Limb (tissue), 2 donors: ENCODE measurements around the gene MAPK14.
A peak's percentile ranks its signal among the peaks of the same experiment; 100 is the strongest.

Experiments
- DNase-seq, 2 donors: peaks; one replicate each; pipeline ENCODE4 v3.0.0-alpha.2; 2016; ENCODE audit errors: extremely low spot score in 2 of 2

MAPK14 gene

DNA sequence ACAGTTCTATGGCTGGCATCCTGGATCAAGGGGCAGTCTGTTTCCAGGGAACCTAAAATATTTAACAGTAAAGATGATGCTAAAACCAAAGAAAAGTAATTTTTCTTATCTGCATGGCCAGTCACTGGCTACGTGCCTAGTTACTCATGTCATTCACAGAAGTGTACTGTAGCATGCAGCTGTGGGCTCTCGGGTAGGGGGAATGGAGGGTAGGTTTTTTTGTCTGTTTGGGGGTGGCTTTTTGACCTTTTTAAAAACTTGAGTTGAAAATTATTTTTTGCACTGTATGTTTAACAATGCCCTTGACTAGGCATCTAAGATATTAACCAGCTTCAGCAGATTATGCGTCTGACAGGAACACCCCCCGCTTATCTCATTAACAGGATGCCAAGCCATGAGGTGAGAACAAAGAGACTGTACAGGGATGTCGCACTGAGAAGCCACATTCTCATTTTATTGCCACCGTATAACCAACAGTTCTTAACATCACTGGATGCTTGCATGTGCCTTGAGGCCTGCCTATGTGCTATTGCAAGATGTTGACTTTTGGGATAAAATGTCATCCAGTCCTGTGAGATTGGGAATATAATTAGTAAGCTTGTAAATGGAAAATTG is 72.4 kb downstream of the MAPK14 start:
- DNase-seq, result no peak

DNA sequence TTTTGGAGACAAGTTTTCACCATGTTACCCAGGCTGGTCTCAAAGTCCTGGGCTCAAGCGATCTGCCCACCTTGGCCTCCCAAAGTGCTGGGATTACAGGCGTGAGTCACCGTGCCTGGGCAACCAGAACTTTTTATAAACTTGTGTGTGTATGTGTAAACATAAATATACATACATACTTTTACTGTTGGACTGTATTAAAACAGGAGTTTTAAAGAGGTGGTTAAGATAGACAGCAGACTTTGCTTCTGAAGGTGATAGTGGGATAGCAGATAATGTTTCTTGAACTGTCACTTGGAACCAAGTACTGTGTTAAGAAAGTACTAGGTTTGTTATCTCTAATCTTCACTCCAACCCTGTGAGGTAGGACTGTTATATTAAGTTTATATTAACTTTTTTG is 74.1 kb downstream of the MAPK14 start:
- no peak for DNase-seq

DNA sequence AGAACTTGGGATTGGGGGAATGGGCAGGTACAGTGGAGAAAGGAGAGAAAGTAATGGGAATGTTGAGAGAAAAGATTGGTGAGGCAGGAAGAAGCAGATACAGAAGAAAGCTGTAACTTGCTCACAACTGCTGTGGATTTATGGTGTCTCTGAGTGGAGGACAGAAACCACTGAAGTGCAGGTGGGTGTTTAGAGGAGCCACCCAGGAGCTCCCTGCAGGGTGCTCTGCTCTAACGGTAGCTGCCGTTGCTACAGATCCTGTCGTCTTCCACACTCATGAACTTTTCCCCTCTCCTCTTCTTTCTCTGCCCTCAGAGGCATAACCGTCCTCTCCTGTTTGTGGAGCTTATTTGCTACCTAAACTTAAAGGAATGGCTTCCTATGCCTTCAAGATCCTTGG is 75.2 kb downstream of the MAPK14 start:
- DNase-seq, result no peak

DNA sequence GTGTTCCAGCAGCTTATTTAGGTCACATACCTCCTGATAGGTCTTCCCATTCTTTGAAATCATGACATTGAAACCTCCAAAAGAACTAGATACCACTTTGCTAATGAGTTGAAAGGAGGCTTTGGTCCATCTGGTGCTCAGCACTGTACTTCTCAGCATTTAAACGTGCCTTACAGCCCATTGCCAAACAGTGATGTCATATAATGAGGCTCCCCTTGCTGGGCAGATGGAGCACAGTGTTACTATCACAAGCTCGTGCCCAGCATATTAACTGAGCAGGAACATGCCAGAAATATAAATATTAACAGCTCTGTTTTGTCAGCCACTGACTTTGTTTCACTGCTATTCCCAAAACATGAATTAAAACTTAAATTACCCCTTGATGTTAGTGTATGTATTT is 77.2 kb downstream of the MAPK14 start:
- peak in 1 of 2 donors; percentile 21 for DNase-seq

DNA sequence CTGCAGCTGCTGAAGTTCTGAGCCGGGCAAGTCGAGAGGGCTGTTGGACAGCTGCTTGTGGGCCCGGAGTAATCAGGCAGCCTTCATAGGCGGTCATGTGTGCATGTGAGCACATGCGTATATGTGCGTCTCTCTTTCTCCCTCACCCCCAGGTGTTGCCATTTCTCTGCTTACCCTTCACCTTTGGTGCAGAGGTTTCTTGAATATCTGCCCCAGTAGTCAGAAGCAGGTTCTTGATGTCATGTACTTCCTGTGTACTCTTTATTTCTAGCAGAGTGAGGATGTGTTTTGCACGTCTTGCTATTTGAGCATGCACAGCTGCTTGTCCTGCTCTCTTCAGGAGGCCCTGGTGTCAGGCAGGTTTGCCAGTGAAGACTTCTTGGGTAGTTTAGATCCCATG is 81.5 kb downstream of the MAPK14 start:
- no peak for DNase-seq

DNA sequence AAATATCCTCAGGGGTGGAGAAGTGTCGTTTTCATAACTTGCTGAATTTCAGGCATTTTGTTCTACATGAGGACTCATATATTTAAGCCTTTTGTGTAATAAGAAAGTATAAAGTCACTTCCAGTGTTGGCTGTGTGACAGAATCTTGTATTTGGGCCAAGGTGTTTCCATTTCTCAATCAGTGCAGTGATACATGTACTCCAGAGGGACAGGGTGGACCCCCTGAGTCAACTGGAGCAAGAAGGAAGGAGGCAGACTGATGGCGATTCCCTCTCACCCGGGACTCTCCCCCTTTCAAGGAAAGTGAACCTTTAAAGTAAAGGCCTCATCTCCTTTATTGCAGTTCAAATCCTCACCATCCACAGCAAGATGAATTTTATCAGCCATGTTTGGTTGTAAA is 82.4 kb downstream of the MAPK14 start:
- DNase-seq, result no peak

DNA sequence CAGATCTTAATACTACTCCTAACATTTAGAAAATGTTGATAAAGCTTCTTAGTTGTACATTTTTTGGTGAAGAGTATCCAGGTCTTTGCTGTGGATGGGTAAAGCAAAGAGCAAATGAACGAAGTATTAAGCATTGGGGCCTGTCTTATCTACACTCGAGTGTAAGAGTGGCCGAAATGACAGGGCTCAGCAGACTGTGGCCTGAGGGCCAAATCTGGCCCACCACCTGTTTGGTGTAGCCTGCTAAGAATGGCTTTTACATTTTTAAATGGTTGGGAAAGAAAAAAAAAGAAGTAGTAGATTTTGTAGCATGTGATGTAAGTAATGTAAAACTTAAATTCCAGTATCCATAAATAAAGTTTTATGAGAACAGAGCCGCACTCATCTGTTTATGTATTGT is 83.3 kb downstream of the MAPK14 start:
- DNase-seq, result no peak

DNA sequence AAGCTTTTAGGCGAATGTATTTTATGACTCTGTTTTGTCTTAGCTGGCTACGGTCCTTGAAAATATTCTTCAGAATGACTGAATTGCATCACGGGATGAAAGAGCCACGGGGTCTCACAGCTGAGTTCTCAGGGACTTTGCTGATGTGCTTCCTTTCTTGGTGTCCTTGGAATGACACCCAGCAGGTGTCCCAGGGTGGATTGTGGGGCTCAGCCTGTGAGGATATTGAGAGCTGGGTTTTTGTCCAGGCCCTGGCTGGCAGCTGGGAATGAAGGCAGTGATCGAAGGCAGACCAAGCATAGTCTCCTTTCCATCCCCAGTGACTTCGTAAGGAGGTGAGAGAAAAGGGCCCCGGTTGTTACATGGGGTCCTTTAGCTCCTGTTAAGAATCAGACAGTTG is 83.9 kb downstream of the MAPK14 start:
- DNase-seq, result no peak

DNA sequence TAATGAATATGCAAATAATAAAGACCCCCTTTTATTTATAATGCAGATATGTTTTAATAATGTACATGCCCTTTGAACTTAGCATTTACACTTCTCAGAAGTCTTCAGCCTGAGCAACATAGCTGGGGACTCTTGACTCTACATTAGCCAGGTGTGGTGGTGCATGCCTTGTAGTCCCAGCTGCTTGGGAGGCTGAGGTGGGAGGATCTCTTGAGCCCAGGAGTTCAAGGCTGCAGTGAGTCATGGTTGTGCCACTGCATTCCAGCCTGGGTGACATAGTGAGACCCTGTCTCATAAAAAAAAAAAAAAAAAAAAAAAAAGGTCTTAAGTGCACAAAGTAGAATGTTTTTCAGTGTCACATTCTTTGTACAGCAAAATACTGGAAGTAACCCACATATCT is 85.4 kb downstream of the MAPK14 start:
- DNase-seq, result no peak

DNA sequence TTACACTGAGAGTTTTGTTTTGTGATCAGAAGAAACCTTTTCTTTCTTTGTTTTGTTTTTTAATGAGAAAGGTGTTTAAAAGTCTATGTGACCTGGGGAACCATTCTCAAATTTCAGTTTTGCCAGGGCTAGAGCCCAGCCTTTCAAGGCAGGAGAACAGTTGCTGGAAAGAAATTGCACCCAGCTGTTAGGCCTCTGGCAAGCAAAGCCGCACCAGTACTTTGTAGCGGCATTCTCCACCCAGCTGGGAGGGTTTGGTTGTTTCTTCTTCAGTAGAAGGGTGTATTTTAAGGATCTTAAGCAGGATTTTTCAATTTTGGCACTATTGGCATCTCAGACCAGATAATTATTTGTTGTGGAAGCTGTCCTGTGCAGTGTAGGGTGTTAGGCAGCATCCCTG is 86.1 kb downstream of the MAPK14 start:
- no peak for DNase-seq

DNA sequence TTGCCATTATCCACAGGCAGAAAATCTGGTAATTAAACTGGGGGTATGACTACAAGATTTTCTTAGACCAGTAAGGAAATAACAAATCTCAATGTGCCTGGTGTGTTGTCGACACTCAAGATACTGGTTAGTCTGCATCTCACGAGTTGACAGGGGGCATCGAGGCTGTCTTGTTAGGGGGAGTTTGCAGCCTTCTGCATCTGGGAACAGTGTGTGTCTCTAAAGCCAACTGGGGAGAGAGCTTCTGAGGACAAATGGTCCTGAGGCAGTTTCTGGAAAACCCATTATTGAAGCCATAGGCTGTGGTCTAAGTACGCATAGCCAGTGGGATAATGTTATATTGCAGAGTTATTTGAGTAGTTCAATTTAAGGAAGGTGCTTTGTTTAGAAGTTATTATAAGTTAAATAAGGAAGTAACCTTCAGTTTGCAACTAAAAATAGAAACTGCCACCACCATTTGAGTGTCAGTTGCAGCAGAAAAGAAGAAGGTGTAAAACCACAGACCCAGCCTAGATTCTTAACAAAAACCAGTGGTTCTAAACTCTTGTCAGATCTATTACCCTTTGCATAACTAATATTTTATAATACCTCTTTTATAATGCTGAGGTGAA is 87.3 kb downstream of the MAPK14 start:
- DNase-seq, result no peak

DNA sequence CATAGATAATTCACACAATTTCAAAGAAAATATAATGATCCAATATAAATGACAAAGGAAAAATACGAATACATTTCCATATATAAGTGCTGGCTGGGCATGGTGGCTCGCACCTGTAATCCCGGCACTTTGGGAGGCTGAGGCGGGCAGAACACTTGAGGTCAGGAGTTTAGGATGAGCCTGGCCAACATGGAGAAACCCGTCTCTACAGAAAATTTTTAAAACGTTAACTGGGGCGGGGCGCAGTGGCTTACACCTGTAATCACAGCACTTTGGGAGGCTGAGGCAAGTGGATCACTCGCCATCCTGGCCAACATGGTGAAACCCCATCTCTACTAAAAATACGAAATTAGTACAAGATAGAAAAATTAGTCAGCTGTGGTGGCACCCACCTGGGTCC is 87.8 kb downstream of the MAPK14 start:
- no peak for DNase-seq

DNA sequence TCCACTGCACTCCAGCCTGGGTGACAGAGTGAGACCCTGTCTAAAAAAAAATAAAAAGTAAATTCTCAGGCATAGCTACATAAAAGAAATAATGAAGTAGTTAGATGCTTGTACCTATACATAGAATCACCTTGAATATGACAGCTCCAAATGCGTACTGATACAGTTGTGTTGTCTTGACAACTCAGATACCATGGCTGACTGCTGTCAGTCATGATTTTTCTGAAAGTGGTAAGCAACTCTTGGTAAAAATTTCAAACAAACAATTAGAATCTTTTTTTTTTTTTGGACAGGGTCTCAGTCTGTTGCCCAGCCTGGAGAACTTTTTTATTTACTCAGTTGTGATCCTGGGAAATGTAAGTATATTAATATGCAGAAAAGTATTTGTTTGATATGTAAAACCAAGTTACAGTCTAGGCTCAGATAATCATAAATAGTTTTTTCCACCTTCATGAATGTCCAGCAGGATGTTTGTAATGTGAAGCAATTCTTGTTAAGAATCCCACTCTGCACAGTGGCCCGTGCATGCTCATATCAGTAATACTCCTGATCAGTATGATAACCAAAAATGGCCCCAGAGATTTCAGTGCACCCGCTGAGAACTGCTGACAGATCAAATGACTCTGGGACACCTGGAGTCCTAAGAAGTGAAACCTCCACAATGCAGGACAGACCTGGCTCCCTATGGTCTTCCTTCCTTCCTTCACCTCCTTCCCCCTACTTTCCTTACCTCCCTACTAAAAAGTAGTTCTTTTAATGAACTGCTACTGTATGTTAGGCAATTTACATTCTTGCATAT is 88.7 kb downstream of the MAPK14 start:
- no peak for DNase-seq

DNA sequence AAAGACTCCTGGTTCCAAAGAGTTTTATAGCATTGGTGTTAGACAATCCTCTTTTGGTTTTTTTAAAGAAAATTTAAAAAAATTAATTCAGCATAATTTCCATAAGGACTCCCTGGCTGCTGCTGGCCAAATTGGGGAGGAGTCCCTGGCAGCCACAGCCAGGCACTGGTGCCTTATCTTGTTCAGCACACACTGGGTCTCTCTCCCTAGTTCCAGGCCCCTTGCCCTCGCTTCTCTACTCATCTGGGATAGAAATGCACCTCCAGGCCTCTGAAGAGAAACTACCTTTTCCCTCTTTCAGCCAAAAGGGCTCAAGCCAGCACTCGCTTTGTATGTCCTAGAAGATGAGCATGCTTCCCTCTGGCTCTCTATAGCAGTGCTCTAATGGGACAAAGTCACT is 89.3 kb downstream of the MAPK14 start:
- DNase-seq, result no peak

DNA sequence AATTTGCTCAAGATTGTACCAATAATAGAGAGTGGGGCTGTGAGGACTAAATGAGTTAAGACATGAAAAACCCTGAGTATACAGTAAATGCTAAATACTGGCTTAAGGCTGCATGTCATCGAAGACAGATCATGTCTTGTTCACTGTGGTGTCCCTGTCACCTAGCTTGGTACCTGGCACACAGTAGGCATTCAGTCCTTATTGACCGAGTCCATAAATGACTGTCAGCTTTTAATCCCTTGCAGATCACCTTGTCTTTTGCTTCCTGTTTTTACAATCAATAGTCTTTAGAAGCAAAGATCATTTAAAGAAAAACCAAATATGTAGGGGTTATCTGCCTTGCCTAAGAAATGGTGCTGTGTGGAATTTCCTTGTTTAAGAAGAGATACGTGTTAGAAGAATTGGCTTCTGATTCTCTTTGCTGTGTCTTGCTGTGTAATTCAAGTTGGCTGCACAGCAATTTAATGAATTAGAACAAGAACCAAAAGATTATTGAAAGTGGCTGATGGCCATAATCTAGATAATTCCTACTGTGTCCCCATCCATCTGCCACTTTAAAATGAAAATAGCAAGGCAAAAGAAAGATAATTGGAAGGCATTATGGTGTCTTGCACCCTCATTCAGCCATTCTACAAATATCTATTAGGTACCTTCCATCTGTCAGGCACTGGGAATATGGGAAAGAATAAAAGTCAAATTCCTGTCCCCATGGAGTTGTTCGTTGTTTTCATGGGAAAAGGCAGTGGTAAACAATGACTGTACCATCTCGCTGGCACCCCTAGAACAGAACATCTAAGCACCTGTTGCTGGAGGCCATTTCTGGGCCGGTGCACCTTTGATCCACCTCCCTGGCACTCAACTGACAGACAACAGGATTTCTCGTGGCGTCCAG is 90.3 kb downstream of the MAPK14 start:
- no peak for DNase-seq

DNA sequence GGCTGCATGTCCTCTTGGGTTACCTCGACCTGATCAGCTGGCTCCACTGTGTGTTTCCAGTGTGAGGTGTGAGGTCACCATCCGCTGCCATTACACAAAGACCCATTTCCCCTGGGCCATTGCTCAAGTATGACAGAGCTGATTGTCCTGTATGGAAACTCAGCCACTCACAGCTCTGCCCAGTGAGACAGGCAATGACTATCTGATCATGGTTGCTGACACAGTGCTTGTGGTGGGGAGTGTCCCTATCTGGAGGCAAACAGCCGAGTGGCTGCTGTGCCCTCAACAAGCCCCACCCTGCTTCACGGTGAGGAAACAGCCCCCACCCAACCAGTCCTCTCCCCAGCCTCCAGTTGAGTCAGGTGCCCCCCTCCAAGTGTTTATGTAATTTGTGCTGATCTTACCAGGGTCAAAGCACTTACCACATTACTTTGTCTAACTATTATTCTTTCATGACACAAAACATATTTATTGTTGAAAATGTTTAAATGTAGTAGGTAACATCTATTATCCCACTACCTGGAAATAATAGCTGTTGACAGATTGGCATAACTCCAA is 91.0 kb downstream of the MAPK14 start:
- no peak for DNase-seq

DNA sequence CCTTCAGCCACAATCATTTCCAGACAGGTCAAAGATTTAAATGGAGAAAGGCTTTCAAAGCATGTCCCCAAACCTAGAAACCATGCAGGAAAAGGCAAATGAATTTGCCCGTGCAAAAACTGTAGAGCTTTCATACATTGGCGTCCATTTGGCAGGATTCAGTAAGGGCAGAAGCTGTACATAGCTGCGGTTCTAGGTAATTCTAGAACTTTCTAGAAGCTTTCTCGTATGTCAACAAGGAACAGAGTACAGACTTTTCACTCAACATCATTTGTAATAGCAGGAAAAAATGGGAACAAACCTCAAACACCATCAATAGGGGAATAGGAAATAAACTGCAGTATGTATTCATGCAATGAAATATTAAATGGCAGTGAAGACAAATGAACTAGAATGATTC is 91.6 kb downstream of the MAPK14 start:
- no peak for DNase-seq

DNA sequence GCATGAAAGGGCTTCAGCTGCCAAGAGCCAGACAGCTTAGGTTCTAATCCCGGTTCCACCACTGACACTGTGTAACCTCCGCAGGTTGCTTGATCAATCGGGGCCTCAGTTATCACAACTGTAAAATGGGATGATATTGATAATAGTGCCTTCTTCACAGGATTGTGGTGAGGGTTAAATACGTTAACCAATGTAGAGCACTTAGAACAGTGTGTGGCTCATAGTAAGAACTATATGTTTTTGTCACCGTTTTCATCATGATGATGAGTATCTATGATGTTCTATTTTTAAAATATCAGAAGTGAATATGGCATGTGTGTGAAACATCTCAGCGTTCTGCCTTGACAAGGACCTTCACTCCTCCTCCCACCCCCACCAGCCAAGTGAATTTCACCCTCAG is 92.4 kb downstream of the MAPK14 start:
- no peak for DNase-seq

DNA sequence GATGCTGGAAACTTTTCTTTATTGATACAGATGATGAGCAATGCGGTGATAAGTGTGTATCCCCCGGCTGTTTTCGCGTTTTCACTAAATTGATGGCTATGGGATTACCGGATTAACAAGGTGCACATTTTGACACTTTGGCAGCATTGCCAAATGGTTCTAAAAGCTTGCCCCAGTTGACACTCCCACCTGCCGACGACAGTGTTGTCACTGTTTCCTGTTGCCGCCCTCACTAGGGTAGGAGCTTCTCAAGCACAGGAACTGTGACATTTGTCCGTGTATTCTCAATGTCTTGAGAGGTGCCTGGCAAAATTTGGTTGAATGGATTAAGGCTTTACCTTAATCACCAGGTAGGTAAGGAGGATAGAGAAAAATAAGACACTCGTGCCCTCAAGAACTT is 92.9 kb downstream of the MAPK14 start:
- no peak for DNase-seq

DNA sequence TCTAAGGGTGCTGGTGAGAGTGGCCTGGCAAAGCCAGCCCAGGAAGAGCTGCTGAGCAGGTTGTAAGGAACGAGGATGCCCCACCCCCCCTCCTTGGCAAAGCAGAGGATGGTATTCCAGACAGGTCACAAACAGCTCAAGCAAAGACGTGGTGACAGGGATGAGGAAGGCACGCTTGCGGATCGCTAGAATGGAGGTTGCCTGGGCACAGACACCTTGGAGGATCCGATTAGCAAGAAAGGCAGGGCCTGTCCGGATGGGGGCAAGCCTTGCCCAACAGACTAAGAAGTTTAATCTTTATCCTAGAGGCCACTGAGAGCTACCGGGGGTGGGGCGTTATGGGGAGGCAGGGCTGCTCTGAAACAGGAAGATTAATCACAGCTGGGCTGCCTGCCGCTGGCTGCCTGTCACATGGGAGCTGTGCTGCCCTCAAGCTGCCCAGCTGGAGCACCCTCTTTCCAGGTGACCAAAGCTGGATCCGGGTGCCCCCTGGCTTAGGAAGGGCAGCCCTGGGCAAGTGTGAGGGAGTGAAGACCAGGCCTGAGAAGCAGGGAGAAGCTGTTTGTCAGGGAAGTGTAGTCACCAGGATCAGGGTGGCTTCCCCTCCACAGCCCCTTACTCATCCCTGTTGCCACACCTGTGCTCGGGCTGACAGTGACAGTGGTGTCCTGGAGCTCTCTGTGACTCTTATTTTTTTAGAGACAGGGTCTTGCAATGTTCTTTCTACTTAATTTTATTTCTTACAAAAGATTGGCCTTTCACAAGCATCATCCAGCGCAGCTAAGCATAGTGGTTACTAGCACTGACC is 93.6 kb downstream of the MAPK14 start:
- no peak for DNase-seq
